ENCODE measurements around the gene TSPAN16.

- no peak for TF ChIP-seq POLR2A (IDR thresholded peaks at IDR 0.05)
- TF ChIP-seq CTCF (IDR thresholded peaks at IDR 0.05): no peak
These were observed 27.7 kb downstream of the TSPAN16 start for GRCh38 chr19:11323601-11324078.

All from esophagus squamous epithelium (tissue), 4 donors.